Measurements from ENCODE around the gene GFRA4.

GFRA4 gene

GRCh38 chr20:3663031-3663701 is at the start of gene GFRA4:
Gene GFRA4, minus strand, starts transcription at chr20:3663399. Its CDS starts 0 bp downstream, at chr20:3663399.
- no peak for DNase-seq

DNA sequence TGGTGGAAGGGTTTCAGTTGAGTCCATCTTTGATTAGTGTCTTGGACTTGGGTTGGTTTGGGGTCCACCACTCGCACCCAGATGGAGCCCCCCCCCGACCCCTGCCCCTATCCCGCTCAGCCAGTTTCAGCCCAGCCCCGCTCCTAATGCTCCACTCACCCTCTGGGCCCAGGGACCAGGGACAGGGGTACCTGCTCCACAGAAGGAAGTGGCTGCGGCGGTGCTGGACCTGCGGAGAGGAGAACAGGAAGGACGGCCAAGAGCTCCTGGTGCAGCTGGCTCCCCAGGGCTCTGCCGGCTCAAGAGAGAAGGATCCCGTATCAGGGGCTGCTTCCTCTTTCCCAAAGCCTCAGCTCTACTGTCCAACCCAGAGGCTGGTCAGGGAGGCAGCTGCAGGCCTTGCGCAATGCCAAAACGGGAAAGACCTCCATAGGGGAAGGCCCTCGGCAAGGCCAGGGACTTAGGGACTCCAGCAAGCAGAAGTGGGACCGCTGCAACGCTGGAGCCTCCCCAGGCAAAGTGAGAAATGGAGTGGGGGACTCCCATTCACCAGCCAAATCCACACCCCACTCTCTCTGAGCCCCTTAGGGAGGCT is 49.2 kb upstream of the GFRA4 start, which contains the start of gene SIGLEC1:
TSS of gene SIGLEC1 (minus strand) at position 322 of the 595 bp plus-strand sequence. CDS start 5,472 bp downstream, outside the sequence.
- DNase-seq, result no peak

GRCh38 chr20:3711484-3711941 is 48.3 kb upstream of the GFRA4 start:
- no peak for DNase-seq

DNA sequence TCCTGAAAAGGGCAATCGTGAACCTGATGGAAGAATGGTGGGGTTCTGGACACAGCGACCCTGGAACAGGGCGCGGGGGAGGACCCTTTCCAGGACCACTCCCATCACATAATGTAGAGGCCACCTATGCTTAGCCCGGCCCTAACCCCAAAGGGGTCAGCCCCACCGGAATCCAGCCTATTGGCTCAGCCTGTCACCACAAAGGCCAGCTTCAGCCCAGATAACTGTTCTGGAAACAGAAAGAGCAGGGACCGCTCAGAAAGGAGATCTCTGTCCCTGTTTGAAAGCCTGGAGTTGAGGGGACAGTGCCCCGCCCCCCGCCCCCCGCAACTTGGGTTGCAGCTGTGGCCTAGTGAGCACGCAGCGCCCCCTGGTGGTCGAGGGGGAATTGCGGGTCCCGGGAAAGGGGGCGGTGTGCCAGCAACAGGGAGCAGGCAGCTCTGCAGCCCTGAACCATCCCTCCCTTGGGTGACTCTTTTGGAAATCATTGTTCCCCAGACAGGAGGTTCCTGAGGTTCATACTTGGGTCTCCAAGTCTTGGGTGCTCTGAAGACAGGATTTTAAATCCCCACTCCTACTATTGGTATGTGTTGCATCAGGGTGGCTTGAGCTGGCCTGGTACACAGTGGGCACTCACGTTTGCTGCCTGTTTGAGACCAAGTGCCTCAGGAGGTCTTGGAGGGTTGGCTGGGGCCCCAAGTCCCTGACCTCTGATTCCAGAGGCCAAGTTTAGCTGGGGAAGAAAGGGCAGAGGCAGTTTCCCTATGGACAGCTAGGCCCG is 47.7 kb upstream of the GFRA4 start:
- no peak for DNase-seq

DNA sequence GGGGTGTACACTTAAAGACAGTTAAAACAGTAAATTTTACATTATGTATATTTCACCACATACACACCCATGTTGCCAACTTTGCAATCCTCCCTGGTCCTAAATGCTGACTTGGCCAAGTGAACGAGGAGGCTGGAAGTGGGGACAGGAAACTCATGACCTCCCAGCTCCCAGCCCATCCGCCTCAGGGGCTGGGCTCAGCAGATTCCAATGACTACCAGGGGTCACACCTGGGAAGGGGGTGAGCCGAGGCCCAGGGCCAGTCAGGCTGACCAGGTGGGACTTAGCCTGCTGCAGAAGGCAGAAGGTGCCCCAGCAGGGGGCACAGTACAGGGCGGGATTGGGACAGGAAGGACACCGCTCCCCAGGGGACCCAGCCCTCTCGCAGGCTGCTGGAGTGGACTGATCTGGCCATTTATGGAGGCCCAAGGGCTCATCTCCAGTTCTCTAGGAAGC is 46.8 kb upstream of the GFRA4 start:
- no peak for DNase-seq

DNA sequence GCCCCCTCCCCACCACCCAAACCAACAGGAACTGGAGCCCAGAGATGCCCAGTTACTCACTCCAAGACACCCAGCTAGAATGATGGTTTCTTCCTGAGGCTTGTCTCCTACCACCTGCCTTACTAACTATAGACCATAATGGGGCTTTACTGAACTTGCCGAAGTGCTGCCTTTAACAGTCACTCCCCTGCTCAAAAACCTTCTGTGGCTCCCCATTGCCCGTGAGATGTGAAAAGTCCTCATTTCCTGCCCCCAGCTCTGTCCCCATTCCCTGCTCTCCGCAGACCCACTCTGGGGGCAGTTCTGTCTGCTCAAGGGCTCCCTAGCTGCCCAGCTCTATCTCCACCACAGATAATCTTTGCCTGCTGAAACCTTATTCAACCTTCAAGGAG is 44.3 kb upstream of the GFRA4 start:
- no peak for DNase-seq

DNA sequence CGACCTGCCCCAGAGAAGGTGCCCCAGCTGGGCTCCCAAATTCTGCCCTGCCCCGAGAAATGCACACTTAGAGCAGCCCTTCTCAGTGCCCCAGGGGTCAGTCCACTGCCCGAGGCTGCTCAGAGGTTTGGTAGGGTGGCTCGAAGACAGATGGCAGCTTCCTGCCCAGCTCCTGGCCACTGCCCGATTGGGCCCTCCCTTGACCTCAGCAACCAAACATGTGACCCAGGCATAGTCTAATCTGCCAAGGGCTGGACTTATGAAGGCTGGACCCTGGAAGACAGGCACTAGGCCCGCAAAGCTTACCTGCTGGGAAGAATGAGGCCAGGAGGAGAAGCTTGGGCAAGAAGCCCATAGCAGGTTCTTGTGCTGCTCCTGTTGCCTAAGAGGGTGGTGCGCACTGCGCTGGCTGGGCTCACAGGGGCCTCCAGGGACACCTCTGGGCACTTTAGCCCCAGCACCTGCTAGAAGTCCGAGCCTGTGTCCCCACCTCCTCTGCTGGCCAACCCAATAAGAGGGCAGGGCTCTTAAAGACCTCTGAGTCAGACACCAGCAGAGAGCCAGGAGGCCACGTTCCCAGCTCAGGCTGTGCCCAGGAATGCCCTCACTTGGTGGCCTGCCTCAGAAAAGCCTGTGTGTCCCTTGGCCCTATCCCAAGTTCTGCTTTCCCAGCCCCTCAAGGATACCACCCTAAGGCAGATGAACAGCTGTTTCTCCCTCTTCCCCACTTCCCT is 43.7 kb upstream of the GFRA4 start:
- DNase-seq, result no peak

- no peak for DNase-seq
Measured at GRCh38 chr20:3705970-3706739, 43.0 kb upstream of the GFRA4 start.

- DNase-seq, result no peak
Measured at GRCh38 chr20:3705491-3705969, 42.3 kb upstream of the GFRA4 start.

DNA sequence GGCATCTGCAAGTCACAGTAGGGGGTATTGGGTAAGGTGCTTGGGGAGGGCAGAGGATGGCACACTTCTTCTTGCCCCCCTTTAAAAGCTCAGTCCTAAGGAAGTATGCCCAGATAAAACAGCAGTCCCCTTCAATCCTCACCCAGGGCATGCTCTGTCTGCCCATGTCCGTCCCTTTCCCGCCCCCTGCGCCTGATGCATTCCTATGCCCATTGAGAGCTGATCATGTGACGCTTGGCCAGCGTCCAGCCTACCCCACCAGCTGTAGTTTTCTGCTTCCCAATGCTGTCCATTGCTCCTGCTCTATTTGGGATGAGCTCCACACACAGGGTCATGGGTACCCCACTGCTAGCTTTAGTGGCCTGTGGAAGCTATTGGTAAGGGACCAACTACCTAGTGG is 40.9 kb upstream of the GFRA4 start:
- DNase-seq, result no peak

- no peak for DNase-seq
Measured at GRCh38 chr20:3702611-3703391, 39.6 kb upstream of the GFRA4 start.

DNA sequence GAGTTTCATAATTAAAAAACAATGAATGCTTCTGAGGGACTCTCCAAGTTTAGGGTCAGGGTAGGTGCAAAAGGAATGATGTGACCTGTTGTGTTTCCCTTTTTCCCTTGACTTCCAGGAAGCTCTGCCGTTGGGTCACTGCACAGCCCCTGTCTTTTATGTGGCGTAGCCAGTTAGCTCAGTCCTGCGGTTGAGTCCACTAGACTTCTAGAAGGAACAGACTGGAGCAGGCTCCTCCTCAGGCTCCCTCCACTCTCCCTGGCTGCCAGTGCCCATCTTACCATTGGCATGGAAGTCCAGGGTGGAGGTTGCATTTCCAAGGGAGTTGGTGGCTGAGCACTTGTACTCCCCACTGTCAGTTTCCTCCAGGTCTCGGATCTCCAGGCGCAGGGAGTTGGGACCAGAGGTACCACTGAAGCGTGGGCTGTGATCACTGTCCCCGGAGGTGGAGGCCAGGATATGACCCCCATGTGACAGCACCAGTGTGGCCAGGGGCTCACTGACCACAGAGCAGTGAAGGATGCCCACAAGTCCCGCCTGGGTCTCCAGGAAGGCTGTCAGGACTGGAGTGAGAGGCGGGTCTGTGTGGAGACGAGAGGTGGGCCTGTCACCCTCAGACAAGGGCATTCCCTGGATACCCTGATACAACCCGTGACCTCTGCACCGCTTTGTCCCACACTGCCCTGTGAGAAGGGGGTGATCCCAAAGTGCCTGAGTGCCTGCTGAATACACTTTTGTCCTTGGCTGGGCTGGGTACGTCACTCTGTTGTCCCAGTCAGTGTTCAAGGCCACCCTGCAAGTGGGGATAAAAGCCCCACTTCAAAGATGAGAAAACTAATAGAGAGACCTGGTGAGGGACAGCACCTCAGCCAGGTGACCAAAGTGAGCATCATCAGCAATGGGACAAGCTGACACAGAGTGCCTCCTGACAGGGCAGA is 38.1 kb upstream of the GFRA4 start:
- no peak for DNase-seq

DNA sequence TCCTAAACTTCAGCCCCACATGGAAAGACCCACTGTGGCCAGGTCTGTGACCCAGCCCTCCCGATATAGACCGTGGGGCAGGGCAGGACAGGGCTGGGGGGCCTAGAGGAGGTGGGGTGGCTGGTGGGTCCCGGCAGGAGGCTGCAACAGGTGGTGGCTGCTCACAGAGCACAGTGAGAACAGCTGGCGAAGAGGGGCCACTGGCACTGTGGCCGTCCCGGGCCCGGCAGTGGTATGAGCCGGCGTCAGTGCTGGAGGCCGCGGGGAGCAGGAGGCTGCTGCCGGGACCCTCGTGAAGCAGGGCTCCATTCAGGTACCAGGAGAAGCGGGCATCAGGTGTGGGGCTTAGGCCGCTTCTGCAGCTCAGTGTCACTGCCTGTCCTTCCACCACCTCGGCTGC is 35.8 kb upstream of the GFRA4 start:
- no peak for DNase-seq

- DNase-seq, result no peak
Measured at GRCh38 chr20:3698591-3699001, 35.4 kb upstream of the GFRA4 start.

DNA sequence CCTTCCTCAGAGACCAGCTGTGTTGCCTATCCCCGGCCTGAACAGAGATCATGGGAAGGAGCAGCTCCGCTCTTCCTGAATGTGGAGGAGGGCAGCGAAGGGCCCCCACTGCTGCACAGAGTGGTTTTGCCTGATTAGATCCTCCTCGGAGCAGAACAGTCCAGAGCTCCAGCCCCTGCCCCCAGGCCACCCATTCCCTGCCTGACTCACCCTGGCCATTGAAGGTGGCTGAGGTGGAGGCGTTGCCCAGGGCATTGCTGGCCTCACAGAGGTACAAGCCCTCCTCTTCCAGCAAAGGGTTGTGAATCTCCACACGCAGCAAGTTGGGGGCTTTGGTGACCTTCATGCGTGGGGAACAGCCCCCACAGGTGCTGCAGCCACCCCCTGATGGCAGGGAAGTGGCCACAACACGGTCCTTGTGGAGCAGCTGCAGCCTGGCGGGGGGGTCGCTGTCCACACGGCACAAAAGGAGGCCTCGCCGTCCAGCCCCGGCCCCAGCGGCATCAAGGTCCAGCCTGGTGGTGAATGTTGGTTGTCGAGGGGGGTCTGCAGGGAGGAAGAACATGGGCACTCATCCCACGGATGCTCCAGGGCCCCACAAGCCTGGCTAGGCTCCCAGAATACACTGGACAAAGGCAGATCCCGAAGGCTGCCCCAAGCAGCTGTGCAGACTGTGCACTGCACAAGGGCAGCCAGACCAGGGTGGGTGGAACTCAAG is 34.5 kb upstream of the GFRA4 start:
- no peak for DNase-seq

GRCh38 chr20:3696745-3697587 is 33.8 kb upstream of the GFRA4 start:
- no peak for DNase-seq

GRCh38 chr20:3696200-3696599 is 33.0 kb upstream of the GFRA4 start:
- DNase-seq, result no peak

GRCh38 chr20:3694864-3695263 is 31.7 kb upstream of the GFRA4 start:
- no peak for DNase-seq

Data from amniotic stem cell (primary cell).